K562 (cell line): ENCODE results near the gene WDR5B. TPM values are rescaled to one million over a fixed set of nuclear protein-coding genes. Genes with fewer than 3 reads are reported as not detected.

Experiments
- CBX8 ChIP-seq: fragments of 200-600 bp; sonication (generic); IDR thresholded peaks from 2 replicates; pipeline ENCODE4 v1.6.1; 2012; ENCODE audit warnings: borderline replicate concordance, mixed run types, low read depth, mild to moderate bottlenecking, moderate library complexity, mixed read lengths, low read length, control low read depth, inconsistent platforms; ENCODE audit not compliant: poor library complexity, severe bottlenecking; ENCODE audit errors: extremely low read depth
- DDX20 ChIP-seq: fragments of 450-650 bp; IDR thresholded peaks from 2 replicates; pipeline ENCODE4 v1.6.1; 2016; ENCODE audit warnings: missing genetic modification characterization, low read depth, mild to moderate bottlenecking, missing compliant biosample characterization, moderate library complexity
- ETV6 ChIP-seq, 3 experiments: fragments of 150-350 bp in 1 of 3; sonication (generic) in 1 of 3; formaldehyde crosslinking in 1 of 3; IDR thresholded peaks; 2 replicates each; pipeline versions ENCODE4 v1.6.1 to v1.8.0; 2014 to 2022; ENCODE audit warnings: borderline replicate concordance in 2 of 3, low read depth in 2 of 3, antibody characterized with exemption in 1 of 3, low read length in 1 of 3, mild to moderate bottlenecking in 1 of 3, missing genetic modification reagents in 1 of 3
- GABPA ChIP-seq: fragments of 200-800 bp; sonication (Bioruptor generic); conservative IDR thresholded peaks from 2 replicates; pipeline ENCODE4 v1.6.1; 2016; ENCODE audit warnings: low read depth, missing genetic modification characterization, missing compliant biosample characterization
- MCM7 ChIP-seq, 2 experiments: fragments of 450-650 bp; IDR thresholded peaks; 2 replicates each; pipeline ENCODE4 v1.6.1; 2016 to 2018
- MTA2 ChIP-seq: fragments of 450-650 bp; IDR thresholded peaks from 2 replicates; pipeline ENCODE4 v1.6.1; 2016; ENCODE audit warnings: low read depth
- MYNN ChIP-seq, 2 experiments: sonication (generic); formaldehyde crosslinking in 1 of 2; IDR thresholded peaks; 2 replicates each; pipeline versions ENCODE4 v1.5.0 to v1.6.1; 2016 to 2020; ENCODE audit warnings: antibody characterized with exemption in 1 of 2, missing genetic modification reagents in 1 of 2
- NR3C1 ChIP-seq: sonication (generic); formaldehyde crosslinking; IDR thresholded peaks from 2 replicates; pipeline ENCODE4 v1.8.1; 2022; ENCODE audit warnings: missing genetic modification reagents
- RFX1 ChIP-seq: fragments of 450-650 bp; IDR thresholded peaks from 2 replicates; pipeline ENCODE4 v1.6.1; 2016; ENCODE audit warnings: mild to moderate bottlenecking, moderate library complexity
- SIN3A ChIP-seq, 2 experiments: fragments of 150-350 bp in 1 of 2; IDR thresholded peaks; 2 replicates each; pipeline ENCODE4 v1.6.1; 2011 to 2016; ENCODE audit warnings: borderline replicate concordance in 2 of 2, low read depth in 2 of 2, low read length in 2 of 2, mild to moderate bottlenecking in 2 of 2, moderate library complexity in 2 of 2; ENCODE audit not compliant: control insufficient read depth in 1 of 2
- SREBF1 ChIP-seq: fragments of 150-350 bp; IDR thresholded peaks from 2 replicates; pipeline ENCODE4 v1.6.1; 2014; ENCODE audit warnings: antibody characterized with exemption, low read depth, low read length, borderline replicate concordance
- TAL1 ChIP-seq: fragments of 450-650 bp; IDR thresholded peaks from 2 replicates; pipeline ENCODE4 v1.6.1; 2016; ENCODE audit warnings: mild to moderate bottlenecking
- VEZF1 ChIP-seq: fragments of 200-800 bp; sonication (Bioruptor generic); IDR thresholded peaks from 2 replicates; pipeline ENCODE4 v1.6.1; 2017; ENCODE audit warnings: missing genetic modification characterization, missing compliant biosample characterization
- XRCC5 ChIP-seq: fragments of 200-400 bp; formaldehyde crosslinking; IDR thresholded peaks from 2 replicates; pipeline ENCODE4 v1.6.1; 2017; ENCODE audit warnings: low read depth, mild to moderate bottlenecking, low read length
- ZFPM2 ChIP-seq: fragments of 250-450 bp; sonication (Bioruptor Pico); IDR thresholded peaks from 2 replicates; pipeline ENCODE4 v1.5.1; 2022; ENCODE audit warnings: mild to moderate bottlenecking
- ZNF212 ChIP-seq: fragments of 450-650 bp; formaldehyde crosslinking; IDR thresholded peaks from 2 replicates; pipeline ENCODE4 v1.4.0; 2020; ENCODE audit warnings: mild to moderate bottlenecking
- ZNF316 ChIP-seq: fragments of 450-650 bp; IDR thresholded peaks from 2 replicates; pipeline ENCODE4 v1.6.1; 2016
- ZNF318 ChIP-seq, 2 experiments: fragments of 450-650 bp; IDR thresholded peaks; 2 replicates each; pipeline ENCODE4 v1.6.1; 2016; ENCODE audit warnings: mild to moderate bottlenecking in 2 of 2, borderline replicate concordance in 1 of 2, low read depth in 1 of 2, moderate library complexity in 1 of 2
- ZNF41 ChIP-seq: fragments of 250-450 bp; sonication (Bioruptor Pico); conservative IDR thresholded peaks from 2 replicates; pipeline ENCODE4 v1.4.0; 2020; ENCODE audit warnings: mild to moderate bottlenecking
- polyA plus RNA-seq, 8 experiments: library from polyadenylated mRNA; depleted of rRNA in 4 of 8; stranded (reverse) in 5 of 8; unstranded in 3 of 8; fragments of >200 nt; fragmentation: Nextera tagmentation in 2 of 8; fragmentation: Illumina TruSeq in 1 of 8; extraction: Ambion mirVana in 2 of 8; extraction: Trizol in 1 of 8; gene quantifications; 2 replicates each; pipeline versions ENCODE4 v1.2.1 to v1.2.3, GENCODE V29; 2011 to 2014; ENCODE audit warnings: inconsistent platforms in 1 of 8, missing spikeins in 1 of 8
- total RNA-seq, 7 experiments: library from RNA; depleted of rRNA in 6 of 7; stranded (reverse); fragments of >200 nt in 6 of 7; fragmentation: Illumina TruSeq in 2 of 7; extraction: Trizol in 2 of 7; gene quantifications; 2 replicates each; pipeline versions ENCODE4 v1.2.1 to v1.2.3, GENCODE V29; 2011 to 2021; ENCODE audit warnings: low replicate concordance in 1 of 7

The WDR5B gene
- total and polyA plus RNA-seq, 9 of the 15 experiments (the other 6 are each of a cell fraction or from before 2014, with no cell fraction given): 2.8 to 10.1 (median 4.2) TPM

GRCh38 chr3:122415104-122415744 is 638 bp downstream of the WDR5B start (continued):
- TF ChIP-seq ZNF318 (IDR thresholded peaks at IDR 0.05; ENCODE audit: borderline replicate concordance in 1 of 2, low read depth in 1 of 2) (no peak), SREBF1 (no peak), MTA2 (no peak), ZNF212 (no peak), ZNF316 (peak; percentile 50), SIN3A (IDR thresholded peaks at IDR 0.05; ENCODE audit: borderline replicate concordance in 2 of 2, control insufficient read depth in 1 of 2, low read depth in 2 of 2, low read length in 2 of 2) (peak in 1 of 2 experiments; percentile 74; a peak in 1 of 4 replicates), VEZF1 (CRISPR knock-in tag) (no peak), RFX1 (peak; percentile 86), MYNN (IDR thresholded peaks at IDR 0.05) (no peak), MYNN (CRISPR knock-in tag; IDR thresholded peaks at IDR 0.05) (no peak), TAL1 (no peak), ZFPM2 (CRISPR knock-in tag) (no peak), DDX20 (tag) (no peak), ETV6 (IDR thresholded peaks at IDR 0.05; ENCODE audit: borderline replicate concordance in 1 of 2, low read depth in 2 of 2, low read length in 1 of 2) (no peak), ETV6 (CRISPR knock-in tag; IDR thresholded peaks at IDR 0.05; ENCODE audit: borderline replicate concordance) (no peak), MCM7 (IDR thresholded peaks at IDR 0.05) (no peak), ZNF41 (no peak), NR3C1 (CRISPR knock-in tag) (no peak), CBX8 (no peak), XRCC5 (no peak), GABPA (no peak)
